Breast epithelium (tissue), 3 donors: ENCODE data around the gene NPTX1.

ENCODE experiments used
- CTCF ChIP-seq, 3 donors: fragments of 450-650 bp; IDR thresholded peaks; one replicate each; pipeline ENCODE4 v1.5.1; 2016 to 2017; ENCODE audit warnings: antibody characterized with exemption in 3 of 3, mild to moderate bottlenecking in 3 of 3, moderate library complexity in 3 of 3
- POLR2AphosphoS5 ChIP-seq, 3 donors: sonication (generic); formaldehyde crosslinking; IDR thresholded peaks; one replicate each; pipeline ENCODE4 v1.6.1; 2017; ENCODE audit warnings: antibody characterized with exemption in 3 of 3

- TF ChIP-seq CTCF (IDR thresholded peaks at IDR 0.05) (no peak), POLR2AphosphoS5 (IDR thresholded peaks at IDR 0.05) (no peak)
Observed at GRCh38 chr17:80472996-80473395, 3.4 kb downstream of the NPTX1 start.
